ENCODE measurements around the gene SLC38A3.
"Not testable (repeated sequence)": the region's sequence is repeated elsewhere in the genome, so short reads cannot be mapped to it uniquely, and the experiment has no call there.

SLC38A3 gene

GRCh38 chr3:50211930-50212329 lies 6.9 kb downstream of the SLC38A3 start:
- DNase-seq: no peak

GRCh38 chr3:50212502-50212901 lies 7.4 kb downstream of the SLC38A3 start:
- no peak for DNase-seq

GRCh38 chr3:50212971-50213370 lies 7.9 kb downstream of the SLC38A3 start:
- DNase-seq: no peak

- no peak for DNase-seq
Observed at GRCh38 chr3:50213373-50213772, 8.3 kb downstream of the SLC38A3 start.

GRCh38 chr3:50214824-50215223 lies 9.8 kb downstream of the SLC38A3 start:
- DNase-seq: no peak

GRCh38 chr3:50215529-50215928 lies 10.5 kb downstream of the SLC38A3 start:
- DNase-seq: no peak

GRCh38 chr3:50217681-50218080 lies 12.6 kb downstream of the SLC38A3 start:
- no peak for DNase-seq

- DNase-seq: no peak
Observed at GRCh38 chr3:50218448-50218847, 13.4 kb downstream of the SLC38A3 start.

GRCh38 chr3:50219285-50219684 lies 14.2 kb downstream of the SLC38A3 start:
- no peak for DNase-seq

- no peak for DNase-seq
Observed at GRCh38 chr3:50220109-50220508, 15.0 kb downstream of the SLC38A3 start.

GRCh38 chr3:50221051-50221410 lies 16.0 kb downstream of the SLC38A3 start:
- DNase-seq: no peak

GRCh38 chr3:50221411-50222168 lies 16.5 kb downstream of the SLC38A3 start:
- DNase-seq: no peak

GRCh38 chr3:50222169-50222528 lies 17.1 kb downstream of the SLC38A3 start:
- no peak for DNase-seq

GRCh38 chr3:50224639-50225038 lies 19.6 kb downstream of the SLC38A3 start:
- DNase-seq: no peak

GRCh38 chr3:50226888-50227389 lies 21.9 kb downstream of the SLC38A3 start:
- DNase-seq: peak; percentile 34 to 50

- DNase-seq: peak; percentile 91 to 92
Observed at GRCh38 chr3:50227390-50228183, 22.5 kb downstream of the SLC38A3 start.

- DNase-seq: not testable (repeated sequence)
Observed at GRCh38 chr3:50228184-50228763, 23.2 kb downstream of the SLC38A3 start.

GRCh38 chr3:50229490-50229889 lies 24.4 kb downstream of the SLC38A3 start:
- no peak for DNase-seq

- DNase-seq: no peak
Observed at GRCh38 chr3:50230104-50230793, 25.2 kb downstream of the SLC38A3 start.

- no peak for DNase-seq
Observed at GRCh38 chr3:50230794-50231125, 25.7 kb downstream of the SLC38A3 start.

GRCh38 chr3:50231581-50231980 lies 26.5 kb downstream of the SLC38A3 start:
- no peak for DNase-seq

- no peak for DNase-seq
Observed at GRCh38 chr3:50232303-50232702, 27.2 kb downstream of the SLC38A3 start.

- no peak for DNase-seq
Observed at GRCh38 chr3:50233176-50233575, 28.1 kb downstream of the SLC38A3 start.
